Measurements from ENCODE around the gene LRRC8D. TPM values are rescaled to one million over a fixed set of nuclear protein-coding genes. Genes with fewer than 3 reads are reported as not detected.
"Not testable (repeated sequence)": the region's sequence is repeated elsewhere in the genome, so short reads cannot be mapped to it uniquely, and the experiment has no call there.

LRRC8D gene
- total RNA-seq, 2 donors from 2014 or later, result 7.6 to 13.0 TPM

- TF ChIP-seq POLR2A (IDR thresholded peaks at IDR 0.05), result no peak
- TF ChIP-seq, protein P1, sequence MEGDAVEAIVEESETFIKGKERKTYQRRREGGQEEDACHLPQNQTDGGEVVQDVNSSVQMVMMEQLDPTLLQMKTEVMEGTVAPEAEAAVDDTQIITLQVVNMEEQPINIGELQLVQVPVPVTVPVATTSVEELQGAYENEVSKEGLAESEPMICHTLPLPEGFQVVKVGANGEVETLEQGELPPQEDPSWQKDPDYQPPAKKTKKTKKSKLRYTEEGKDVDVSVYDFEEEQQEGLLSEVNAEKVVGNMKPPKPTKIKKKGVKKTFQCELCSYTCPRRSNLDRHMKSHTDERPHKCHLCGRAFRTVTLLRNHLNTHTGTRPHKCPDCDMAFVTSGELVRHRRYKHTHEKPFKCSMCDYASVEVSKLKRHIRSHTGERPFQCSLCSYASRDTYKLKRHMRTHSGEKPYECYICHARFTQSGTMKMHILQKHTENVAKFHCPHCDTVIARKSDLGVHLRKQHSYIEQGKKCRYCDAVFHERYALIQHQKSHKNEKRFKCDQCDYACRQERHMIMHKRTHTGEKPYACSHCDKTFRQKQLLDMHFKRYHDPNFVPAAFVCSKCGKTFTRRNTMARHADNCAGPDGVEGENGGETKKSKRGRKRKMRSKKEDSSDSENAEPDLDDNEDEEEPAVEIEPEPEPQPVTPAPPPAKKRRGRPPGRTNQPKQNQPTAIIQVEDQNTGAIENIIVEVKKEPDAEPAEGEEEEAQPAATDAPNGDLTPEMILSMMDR (IDR thresholded peaks at IDR 0.05), result no peak
- Histone ChIP-seq H3K4me1 (no peaks in the 10 kb centered on the region), H3K4me3 (no peak overlapping the region), H3K27me3 (no peaks in the 10 kb centered on the region), H3K27ac (no peak overlapping the region), H3K9me3 (no peaks in the 10 kb centered on the region), H3K36me3 (replicated peaks in 1 of 2; ENCODE audit: insufficient read depth in 1 of 2, low read depth in 2 of 2) (no peaks in the 10 kb centered on the region)
- DNase-seq, result no peak
- no peak for ATAC-seq
- intact Hi-C loops (cut with DNase I), result no loop called here
Observed at GRCh38 chr1:89919174-89919573, 98.3 kb downstream of the LRRC8D start.

DNA sequence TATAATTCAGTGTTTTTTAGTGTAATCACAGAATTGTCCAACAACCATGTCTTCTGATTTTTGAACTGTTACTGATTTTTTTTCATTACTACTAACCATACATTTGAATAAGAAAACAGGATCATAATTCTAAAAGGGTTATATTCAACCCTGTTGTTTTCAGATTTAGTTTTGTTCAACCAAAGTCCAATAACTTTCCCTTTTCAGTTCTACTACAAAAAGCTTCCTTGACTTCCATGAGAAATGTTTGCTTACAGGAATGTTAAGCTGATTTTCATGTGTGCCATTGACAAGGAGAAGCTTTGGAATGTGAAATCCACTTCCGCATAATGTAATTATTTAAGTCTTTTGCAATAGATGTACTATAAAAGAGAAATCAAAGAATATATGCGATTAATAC, 102.1 kb downstream of the LRRC8D start:
- intact Hi-C loops (cut with DNase I), result no loop called here
- TF ChIP-seq, protein P1 (IDR thresholded peaks at IDR 0.05), result no peak
- no peak for TF ChIP-seq POLR2A (IDR thresholded peaks at IDR 0.05)
- Histone ChIP-seq H3K4me1 (no peaks in the 10 kb centered on the region), H3K9me3 (no peaks in the 10 kb centered on the region), H3K27me3 (no peaks in the 10 kb centered on the region), H3K36me3 (replicated peaks in 1 of 2; ENCODE audit: insufficient read depth in 1 of 2, low read depth in 2 of 2) (no peaks in the 10 kb centered on the region), H3K4me3 (no peak overlapping the region), H3K27ac (no peak overlapping the region)
- WGBS, 2 donors, result 85 to 88% methylated on average over 2 of the region's 2 CpGs
- DNase-seq, result no peak
- ATAC-seq, result no peak

- no peaks in the 10 kb centered on the region for H3K36me3 ChIP-seq (replicated peaks in 1 of 2; ENCODE audit: insufficient read depth in 1 of 2, low read depth in 2 of 2)
- ATAC-seq (no peak), DNase-seq (no peak)
- no peak overlapping the region for H3K4me3 ChIP-seq
- H3K4me1 ChIP-seq, result no peaks in the 10 kb centered on the region
- TF ChIP-seq, protein P1 (IDR thresholded peaks at IDR 0.05), result no peak
- no peak for TF ChIP-seq POLR2A (IDR thresholded peaks at IDR 0.05)
- intact Hi-C loops (cut with DNase I), result no loop called here
- no peaks in the 10 kb centered on the region for H3K9me3 ChIP-seq
- no peaks in the 10 kb centered on the region for H3K27me3 ChIP-seq
- no peak overlapping the region for H3K27ac ChIP-seq
- WGBS, 2 donors, result 93 to 96% methylated on average over 3 of the region's 3 CpGs
Observed at GRCh38 chr1:89923517-89923916, 102.7 kb downstream of the LRRC8D start.

- H3K9me3 ChIP-seq; DNase-seq; H3K4me1 ChIP-seq; intact Hi-C loops (cut with DNase I); ATAC-seq; H3K27ac ChIP-seq; H3K27me3 ChIP-seq; H3K4me3 ChIP-seq; H3K36me3 ChIP-seq (replicated peaks in 1 of 2; ENCODE audit: insufficient read depth in 1 of 2, low read depth in 2 of 2): not testable (repeated sequence)
- 96 to 100% methylated on average over 1 of the region's 1 CpG for WGBS, 2 donors
Observed at GRCh38 chr1:89924075-89924474, 103.2 kb downstream of the LRRC8D start.

DNA sequence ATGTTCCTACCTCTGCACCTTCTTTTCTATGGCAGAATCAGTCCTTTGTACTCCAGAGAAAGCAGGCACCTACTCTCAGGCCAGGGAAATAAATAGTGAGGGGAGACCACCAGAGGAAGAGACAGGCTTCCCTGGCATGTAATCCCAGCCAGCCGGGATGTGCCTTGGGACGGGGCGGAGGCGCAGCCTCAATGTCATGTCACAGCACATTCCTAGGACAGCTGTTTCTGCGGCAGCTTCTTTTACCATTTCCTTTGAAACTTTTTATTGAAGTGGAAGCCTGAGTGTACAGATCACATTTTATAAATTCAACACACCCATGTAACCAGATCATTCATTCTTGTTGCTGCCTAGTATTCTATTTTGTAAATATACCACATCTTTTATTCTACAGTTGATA, 106.2 kb downstream of the LRRC8D start:
- intact Hi-C loops (cut with DNase I), result no loop called here
- H3K9me3 ChIP-seq, result no peaks in the 10 kb centered on the region
- DNase-seq, result no peak
- no peak overlapping the region for H3K27ac ChIP-seq
- no peaks in the 10 kb centered on the region for H3K36me3 ChIP-seq (replicated peaks in 1 of 2; ENCODE audit: insufficient read depth in 1 of 2, low read depth in 2 of 2)
- WGBS, 2 donors, result 96 to 97% methylated on average over 5 of the region's 5 CpGs
- no peaks in the 10 kb centered on the region for H3K4me1 ChIP-seq
- ATAC-seq, result no peak
- TF ChIP-seq, protein P1 (IDR thresholded peaks at IDR 0.05), result no peak
- no peak for TF ChIP-seq POLR2A (IDR thresholded peaks at IDR 0.05)
- no peak overlapping the region for H3K4me3 ChIP-seq
- H3K27me3 ChIP-seq, result no peaks in the 10 kb centered on the region
